Endothelial cell of umbilical vein (primary cell): ENCODE results near the gene NAT10. TPM values are rescaled to one million over a fixed set of nuclear protein-coding genes. Genes with fewer than 3 reads are reported as not detected.

Experiments used
- BruUV-seq: library from RNA; stranded (reverse); fragments of 400-500 nt; replicated peaks from 2 replicates; lab custom pipeline; 2021; lab: Mats Ljungman, UMichigan
- CTCF ChIA-PET: fragments of 300-600, 350-600 bp; sonication (Branson Sonifier 250); formaldehyde crosslinking; loops from one replicate; lab custom pipeline; 2021; ENCODE audit warnings: antibody characterized with exemption, inconsistent platforms; lab: Charles Lee
- POLR2A ChIA-PET: fragments of 300-600, 350-600 bp; sonication (Branson Sonifier 250); formaldehyde crosslinking; loops from one replicate; lab custom pipeline; 2021; ENCODE audit warnings: antibody characterized with exemption, inconsistent platforms; lab: Charles Lee
- DNase-seq: peaks from one replicate; pipeline ENCODE4 v3.0.0-alpha.2; 2011; ENCODE audit warnings: low read depth, low spot score
- FAIRE-seq: peaks from 2 replicates; lab custom pipeline; 2011; peaks lifted over from hg19 to GRCh38; lab: Jason Lieb, UNC
- H2AFZ ChIP-seq: 2 replicates; pipeline ENCODE4 v1.6.0; 2012; ENCODE audit warnings: low read depth, low read length, control low read depth, inconsistent platforms
- H3K27ac ChIP-seq: 2 replicates; pipeline ENCODE4 v1.5.1; 2011; ENCODE audit warnings: low read depth, mild to moderate bottlenecking, control low read depth, low read length, moderate library complexity; ENCODE audit not compliant: insufficient read depth
- H3K27me3 ChIP-seq, 2 experiments: 2 replicates each; pipeline versions ENCODE4 v1.6.0 to v1.6.1; 2011; ENCODE audit warnings: low read length in 2 of 2, mixed read lengths in 1 of 2; ENCODE audit not compliant: control insufficient read depth in 2 of 2, insufficient read depth in 2 of 2
- H3K36me3 ChIP-seq, 2 experiments: 2 replicates in 1 of 2; 3 replicates in 1 of 2; pipeline ENCODE4 v1.5.1; 2011; ENCODE audit warnings: low read length in 2 of 2, mild to moderate bottlenecking in 1 of 2, moderate library complexity in 1 of 2; ENCODE audit not compliant: control insufficient read depth in 2 of 2, insufficient read depth in 2 of 2; ENCODE audit errors: extremely low read depth in 1 of 2
- H3K4me1 ChIP-seq: 3 replicates; pipeline ENCODE4 v1.5.1; 2011; ENCODE audit warnings: mild to moderate bottlenecking, low read length; ENCODE audit not compliant: control insufficient read depth, insufficient read depth; ENCODE audit errors: extremely low read depth
- H3K4me2 ChIP-seq: 2 replicates; pipeline ENCODE4 v1.6.1; 2011; ENCODE audit warnings: low read length, control low read depth, mixed read lengths; ENCODE audit not compliant: insufficient read depth
- H3K4me3 ChIP-seq, 3 experiments: fragments of 200-600 bp in 1 of 3; sonication (generic), shearing (Covaris generic) in 1 of 3; replicated peaks in 1 of 3; 2 replicates each; pipeline ENCODE4 v1.5.1; 2011 to 2016; ENCODE audit warnings: control low read depth in 3 of 3, low read length in 3 of 3, mild to moderate bottlenecking in 2 of 3, inconsistent platforms in 1 of 3, low read depth in 1 of 3, moderate library complexity in 1 of 3; ENCODE audit not compliant: insufficient read depth in 1 of 3
- H3K79me2 ChIP-seq: 2 replicates; pipeline ENCODE4 v1.6.0; 2012; ENCODE audit warnings: low read length, inconsistent platforms; ENCODE audit not compliant: control insufficient read depth, insufficient read depth
- H3K9ac ChIP-seq: replicated peaks from 2 replicates; pipeline ENCODE3; 2011; ENCODE audit warnings: low read length, control low read depth; ENCODE audit not compliant: insufficient read depth; ENCODE audit errors: extremely low read depth
- H3K9me1 ChIP-seq: replicated peaks from 3 replicates; pipeline ENCODE4 v1.6.0; 2011; ENCODE audit warnings: mild to moderate bottlenecking, low read length; ENCODE audit not compliant: control insufficient read depth, insufficient read depth; ENCODE audit errors: extremely low read depth
- H3K9me3 ChIP-seq: replicated peaks from 2 replicates; pipeline ENCODE4 v1.5.1; 2012; ENCODE audit warnings: low read length, inconsistent platforms; ENCODE audit not compliant: control insufficient read depth, insufficient read depth
- H4K20me1 ChIP-seq: replicated peaks from 2 replicates; pipeline ENCODE3; 2011; ENCODE audit warnings: mild to moderate bottlenecking, low read length; ENCODE audit not compliant: control insufficient read depth, insufficient read depth; ENCODE audit errors: extremely low read depth
- EZH2 ChIP-seq: IDR thresholded peaks from 2 replicates; pipeline ENCODE4 v1.6.1; 2012; ENCODE audit warnings: borderline replicate concordance, low read depth, mild to moderate bottlenecking, moderate library complexity, low read length, inconsistent platforms; ENCODE audit not compliant: severe bottlenecking
- FOS ChIP-seq: IDR thresholded peaks from 2 replicates; pipeline ENCODE4 v1.6.1; 2011; ENCODE audit warnings: mild to moderate bottlenecking, low read length, moderate library complexity, borderline replicate concordance; ENCODE audit not compliant: insufficient read depth
- GATA2 ChIP-seq: IDR thresholded peaks from 2 replicates; pipeline ENCODE4 v1.7.0; 2011; ENCODE audit warnings: low read depth, mild to moderate bottlenecking, moderate library complexity, mixed read lengths, low read length; ENCODE audit not compliant: insufficient read length, insufficient read depth
- JUN ChIP-seq: IDR thresholded peaks from 2 replicates; pipeline ENCODE4 v1.6.1; 2011; ENCODE audit warnings: borderline replicate concordance, low read depth; ENCODE audit not compliant: insufficient read length, insufficient read depth
- MYC ChIP-seq: IDR thresholded peaks from one replicate; pipeline ENCODE4 v1.6.1; 2011; ENCODE audit warnings: mild to moderate bottlenecking, low read depth, low read length
- POLR2A ChIP-seq: IDR thresholded peaks from 2 replicates; pipeline ENCODE4 v1.6.1; 2012; ENCODE audit warnings: low read depth, mild to moderate bottlenecking, control low read depth, low read length
- POLR2AphosphoS5 ChIP-seq: IDR thresholded peaks from 2 replicates; pipeline ENCODE4 v1.6.1; 2012; ENCODE audit warnings: low read depth, mild to moderate bottlenecking, control low read depth, low read length, moderate library complexity; ENCODE audit not compliant: insufficient read depth
- dilution Hi-C: fragments of 300-500 bp; cut with MboI; formaldehyde crosslinking; loops from one replicate; pipeline ENCODE4 v1.15.0; 2019; ENCODE audit warnings: low sequenced_read_pairs; ENCODE audit not compliant: extremely low pct_ligation_motif_present
- intact Hi-C: fragments of 100-400 bp; cut with micrococcal nuclease; formaldehyde crosslinking; loops from one replicate; pipeline ENCODE4 v1.10.0; 2022
- polyA plus RNA-seq, 4 experiments: library from polyadenylated mRNA; depleted of rRNA in 3 of 4; stranded (reverse) in 3 of 4; unstranded in 1 of 4; fragments of >200 nt; gene quantifications; 2 replicates each; pipeline versions ENCODE4 v1.2.1 to v1.2.3, GENCODE V29; 2011 to 2012; ENCODE audit warnings: missing spikeins in 1 of 4
- total RNA-seq: library from RNA; stranded (reverse); gene quantifications from 2 replicates; pipeline ENCODE4 v1.2.3, GENCODE V29; 2021
- TF ChIP-seq, protein P1 (sequence below), 2 donors: IDR thresholded peaks; 1 replicate in 1 of 2; 2 replicates in 1 of 2; pipeline ENCODE4 v1.5.1; 2011; ENCODE audit warnings: low read length in 2 of 2, mild to moderate bottlenecking in 2 of 2, moderate library complexity in 2 of 2, control low read depth in 1 of 2, inconsistent platforms in 1 of 2, low read depth in 1 of 2; ENCODE audit not compliant: insufficient read depth in 1 of 2; ENCODE audit errors: extremely low read depth in 1 of 2
- TF ChIP-seq, protein P2 (sequence below): IDR thresholded peaks from 2 replicates; pipeline ENCODE4 v1.6.1; 2011; ENCODE audit not compliant: insufficient read depth, insufficient read length

The NAT10 gene
- total and polyA plus RNA-seq, 2 donors (not counting 3 experiments of a cell fraction or from before 2014, with no cell fraction given): 32.0 to 57.6 TPM

DNA sequence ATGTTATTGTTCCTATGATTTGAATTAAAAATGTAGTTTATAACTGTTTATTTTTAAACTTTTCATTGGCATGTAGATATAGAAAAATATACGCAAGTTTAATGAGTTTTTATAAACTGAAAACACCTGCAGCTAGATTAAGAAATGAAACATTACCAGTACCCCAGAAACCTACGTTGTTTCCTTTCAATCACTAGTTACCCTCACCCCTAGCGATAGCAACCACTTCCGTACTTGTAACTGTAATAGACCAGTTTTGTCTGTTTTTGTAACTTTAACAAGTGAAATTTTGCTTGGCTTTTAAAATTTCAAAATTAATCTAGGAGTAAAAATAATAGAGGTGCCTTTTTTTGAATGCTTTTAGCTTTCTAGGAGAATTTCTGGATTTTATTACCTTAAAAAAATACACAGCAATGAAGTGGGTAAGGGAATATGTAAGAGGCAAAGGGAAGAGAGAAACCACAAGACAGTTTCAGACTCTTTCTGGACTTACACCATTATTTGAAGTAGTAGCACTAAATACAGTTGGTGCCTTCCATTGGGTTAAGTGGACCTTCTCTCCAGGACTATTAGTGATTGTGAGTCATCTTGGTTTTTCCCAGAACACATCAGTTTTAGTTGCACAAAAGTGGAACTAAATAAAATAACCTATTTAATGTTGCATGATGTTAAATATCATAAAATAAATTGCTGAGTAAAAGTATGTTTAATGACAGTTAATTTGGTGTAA, 18.7 kb upstream of the NAT10 start:
- dilution Hi-C loops (no loop called here), intact Hi-C loops (no loop called here)
- H3K27ac ChIP-seq: no peak overlapping the region
- no peaks in the 10 kb centered on the region for H3K9me1 ChIP-seq
- FAIRE-seq (no peak), DNase-seq (no peak)
- H2AFZ ChIP-seq: no peak overlapping the region
- TF ChIP-seq, protein P1, sequence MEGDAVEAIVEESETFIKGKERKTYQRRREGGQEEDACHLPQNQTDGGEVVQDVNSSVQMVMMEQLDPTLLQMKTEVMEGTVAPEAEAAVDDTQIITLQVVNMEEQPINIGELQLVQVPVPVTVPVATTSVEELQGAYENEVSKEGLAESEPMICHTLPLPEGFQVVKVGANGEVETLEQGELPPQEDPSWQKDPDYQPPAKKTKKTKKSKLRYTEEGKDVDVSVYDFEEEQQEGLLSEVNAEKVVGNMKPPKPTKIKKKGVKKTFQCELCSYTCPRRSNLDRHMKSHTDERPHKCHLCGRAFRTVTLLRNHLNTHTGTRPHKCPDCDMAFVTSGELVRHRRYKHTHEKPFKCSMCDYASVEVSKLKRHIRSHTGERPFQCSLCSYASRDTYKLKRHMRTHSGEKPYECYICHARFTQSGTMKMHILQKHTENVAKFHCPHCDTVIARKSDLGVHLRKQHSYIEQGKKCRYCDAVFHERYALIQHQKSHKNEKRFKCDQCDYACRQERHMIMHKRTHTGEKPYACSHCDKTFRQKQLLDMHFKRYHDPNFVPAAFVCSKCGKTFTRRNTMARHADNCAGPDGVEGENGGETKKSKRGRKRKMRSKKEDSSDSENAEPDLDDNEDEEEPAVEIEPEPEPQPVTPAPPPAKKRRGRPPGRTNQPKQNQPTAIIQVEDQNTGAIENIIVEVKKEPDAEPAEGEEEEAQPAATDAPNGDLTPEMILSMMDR (IDR thresholded peaks at IDR 0.05; ENCODE audit: extremely low read depth in 1 of 2, insufficient read depth in 1 of 2, low read depth in 1 of 2, low read length in 2 of 2): no peak
- no peak for TF ChIP-seq FOS
- H4K20me1 ChIP-seq: peaks cover 3% of the 10 kb centered on the region
- no peaks in the 10 kb centered on the region for H3K27me3 ChIP-seq
- no peak overlapping the region for H3K4me2 ChIP-seq
- no peaks in the 10 kb centered on the region for H3K9me3 ChIP-seq
- no peaks in the 10 kb centered on the region for H3K4me1 ChIP-seq
- no peak overlapping the region for H3K4me3 ChIP-seq
- H3K79me2 ChIP-seq: peaks cover 38% of the 10 kb centered on the region
- BruUV-seq: no TSS peak
- H3K36me3 ChIP-seq: peaks cover 27 to 54% of the 10 kb centered on the region in 2 experiments
- CTCF ChIA-PET: interaction anchor here (0.7 to 4.8 kb wide), 2 partner anchors 12 to 80 kb away, joined by 3 to 16 read pairs; no protein-coding TSS in a partner anchor
- no peak overlapping the region for H3K9ac ChIP-seq
- POLR2A ChIA-PET: no interaction called here

DNA sequence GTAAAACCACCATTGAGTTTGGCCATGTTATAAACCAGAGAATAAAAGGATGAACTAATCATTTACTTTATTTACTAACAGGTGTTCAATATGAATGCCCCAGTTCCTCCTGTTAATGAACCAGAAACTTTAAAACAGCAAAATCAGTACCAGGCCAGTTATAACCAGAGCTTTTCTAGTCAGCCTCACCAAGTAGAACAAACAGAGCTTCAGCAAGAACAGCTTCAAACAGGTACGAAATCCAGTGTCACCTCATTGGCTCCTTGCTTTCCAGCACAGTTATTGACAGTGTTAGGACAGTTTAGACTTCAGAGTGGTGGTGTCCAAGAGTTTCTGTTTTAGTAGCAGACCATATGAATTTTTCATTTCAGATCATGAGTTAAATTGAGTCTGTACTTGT, 13.6 kb upstream of the NAT10 start:
- BruUV-seq: no TSS peak
- Histone ChIP-seq H3K9ac (no peak overlapping the region), H3K27me3 (no peaks in the 10 kb centered on the region), H3K27ac (no peak overlapping the region), H3K79me2 (peaks cover 13% of the 10 kb centered on the region), H2AFZ (no peak overlapping the region), H3K4me1 (no peaks in the 10 kb centered on the region), H3K9me1 (no peaks in the 10 kb centered on the region), H3K9me3 (no peaks in the 10 kb centered on the region), H4K20me1 (no peaks in the 10 kb centered on the region), H3K36me3 (peaks cover 28 to 35% of the 10 kb centered on the region in 2 experiments), H3K4me2 (no peak overlapping the region), H3K4me3 (no peak overlapping the region)
- dilution Hi-C loops (no loop called here), intact Hi-C loops (no loop called here)
- DNase-seq: no peak
- CTCF ChIA-PET: no interaction called here
- POLR2A ChIA-PET: no interaction called here
- TF ChIP-seq JUN (no peak), POLR2AphosphoS5 (no peak), EZH2 (no peak), MYC (no peak), FOS (no peak), POLR2A (no peak), GATA2 (no peak)
- TF ChIP-seq, protein P1 (IDR thresholded peaks at IDR 0.05; ENCODE audit: extremely low read depth in 1 of 2, insufficient read depth in 1 of 2, low read depth in 1 of 2, low read length in 2 of 2): no peak
- TF ChIP-seq, protein P2, sequence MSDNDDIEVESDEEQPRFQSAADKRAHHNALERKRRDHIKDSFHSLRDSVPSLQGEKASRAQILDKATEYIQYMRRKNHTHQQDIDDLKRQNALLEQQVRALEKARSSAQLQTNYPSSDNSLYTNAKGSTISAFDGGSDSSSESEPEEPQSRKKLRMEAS: no peak
- peak; percentile 24 for FAIRE-seq
